Measurements from ENCODE around the gene MYRF. TPM values are rescaled to one million over a fixed set of nuclear protein-coding genes. Genes with fewer than 3 reads are reported as not detected.

MYRF gene
- total RNA-seq, 1 experiment from 2014 or later = 5.1 TPM

DNA sequence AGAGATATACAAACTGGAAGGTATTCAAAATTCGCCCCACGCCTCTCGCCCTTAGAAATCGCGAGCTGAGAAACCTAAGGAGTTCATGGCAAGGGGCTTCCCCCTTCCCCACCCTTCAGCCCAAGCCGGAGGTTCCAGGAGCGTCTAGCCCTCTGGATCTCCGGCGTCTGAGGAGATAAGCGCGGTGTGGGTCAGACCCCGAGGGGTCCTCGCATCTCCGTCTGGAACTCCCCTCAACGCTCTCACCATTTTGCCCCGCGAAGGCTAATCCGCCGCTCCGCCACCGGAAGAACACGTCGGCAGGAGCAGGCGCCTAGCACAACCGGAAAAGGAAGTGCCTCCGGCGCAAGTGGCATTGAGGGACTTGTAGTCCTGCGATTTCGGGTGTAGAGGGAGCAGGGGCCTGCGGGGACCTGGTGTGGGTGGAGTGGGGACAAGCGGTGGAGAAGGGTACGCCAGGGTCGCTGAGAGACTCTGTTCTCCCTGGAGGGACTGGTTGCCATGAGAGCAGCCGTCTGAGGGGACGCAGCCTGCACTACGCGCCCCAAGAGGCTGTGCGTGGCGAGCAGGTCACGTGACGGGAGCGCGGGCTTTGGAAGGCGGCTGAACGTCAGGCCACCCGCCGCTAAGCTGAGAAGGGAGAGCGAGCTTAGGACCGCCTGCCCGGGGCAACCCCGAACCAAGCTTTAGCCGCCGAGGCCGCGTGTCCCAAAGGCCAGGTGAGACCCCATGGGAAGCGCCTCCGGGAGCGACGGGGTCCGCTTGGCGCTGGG lies 40.1 kb downstream of the MYRF start, which contains the start of the genes FEN1 and TMEM258:
Gene FEN1 (plus strand): TSS at position 602 of the 773 bp plus-strand sequence. CDS start 2,451 bp downstream, outside the sequence.
Gene TMEM258 (minus strand): TSS at position 290 of the 773 bp plus-strand sequence. CDS start 41 bp downstream, at position 249.
- Histone ChIP-seq H3K4me2 (ENCODE audit: low read length) (peak within 1 kb of the TSS; percentile 90), H4K20me1 (ENCODE audit: low read length) (peaks cover 10% of the 10 kb centered on the region; the same call in 1 of the 2 replicates), H3K27me3 (ENCODE audit: low read length) (no peaks in the 10 kb centered on the region), H3K9me3 (ENCODE audit: low read length) (no peaks in the 10 kb centered on the region), H3K9ac (ENCODE audit: low read length) (peak within 1 kb of the TSS; percentile 95), H3K27ac (ENCODE audit: low read length) (peak within 1 kb of the TSS; percentile 89), H3K9me2 (replicated peaks; ENCODE audit: low read length) (no peaks in the 10 kb centered on the region), H2AFZ (ENCODE audit: low read length) (peak within 1 kb of the TSS; percentile 78), H3K4me1 (ENCODE audit: insufficient read depth, low read length) (peaks cover 14% of the 10 kb centered on the region), H3K4me3 (ENCODE audit: low read length) (peak within 1 kb of the TSS; percentile 97), H3K79me2 (ENCODE audit: low read length) (peaks cover 73% of the 10 kb centered on the region), H3F3A (ENCODE audit: low read length, unreplicated experiment) (no peaks in the 10 kb centered on the region), H3K36me3 (ENCODE audit: low read depth, low read length) (peaks cover 46% of the 10 kb centered on the region)
- TF ChIP-seq, protein P1, sequence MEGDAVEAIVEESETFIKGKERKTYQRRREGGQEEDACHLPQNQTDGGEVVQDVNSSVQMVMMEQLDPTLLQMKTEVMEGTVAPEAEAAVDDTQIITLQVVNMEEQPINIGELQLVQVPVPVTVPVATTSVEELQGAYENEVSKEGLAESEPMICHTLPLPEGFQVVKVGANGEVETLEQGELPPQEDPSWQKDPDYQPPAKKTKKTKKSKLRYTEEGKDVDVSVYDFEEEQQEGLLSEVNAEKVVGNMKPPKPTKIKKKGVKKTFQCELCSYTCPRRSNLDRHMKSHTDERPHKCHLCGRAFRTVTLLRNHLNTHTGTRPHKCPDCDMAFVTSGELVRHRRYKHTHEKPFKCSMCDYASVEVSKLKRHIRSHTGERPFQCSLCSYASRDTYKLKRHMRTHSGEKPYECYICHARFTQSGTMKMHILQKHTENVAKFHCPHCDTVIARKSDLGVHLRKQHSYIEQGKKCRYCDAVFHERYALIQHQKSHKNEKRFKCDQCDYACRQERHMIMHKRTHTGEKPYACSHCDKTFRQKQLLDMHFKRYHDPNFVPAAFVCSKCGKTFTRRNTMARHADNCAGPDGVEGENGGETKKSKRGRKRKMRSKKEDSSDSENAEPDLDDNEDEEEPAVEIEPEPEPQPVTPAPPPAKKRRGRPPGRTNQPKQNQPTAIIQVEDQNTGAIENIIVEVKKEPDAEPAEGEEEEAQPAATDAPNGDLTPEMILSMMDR (conservative IDR thresholded peaks at IDR 0.05; ENCODE audit: low read depth, low read length) = no peak
- POLR2A ChIA-PET (ENCODE audit: unreplicated experiment) = interaction anchor here (0.6 to 1.5 kb wide), 3 partner anchors 22 to 50 kb away, joined by 3 to 5 read pairs (median 3); no protein-coding TSS in a partner anchor
- intact Hi-C loops (cut with micrococcal nuclease) = loop anchor here (1.0 kb wide), 1 partner anchor 25 kb away; the partner anchor contains the start of gene FADS1
- DNase-seq = peak; percentile 93
- peak; percentile 87 for ATAC-seq
- no TSS peak for BruUV-seq (replicated peaks)
- CTCF ChIA-PET = interaction anchor here (0.6 to 0.9 kb wide), 4 partner anchors 20 to 316 kb away, joined by 3 to 4 read pairs (median 4); no protein-coding TSS in a partner anchor

DNA sequence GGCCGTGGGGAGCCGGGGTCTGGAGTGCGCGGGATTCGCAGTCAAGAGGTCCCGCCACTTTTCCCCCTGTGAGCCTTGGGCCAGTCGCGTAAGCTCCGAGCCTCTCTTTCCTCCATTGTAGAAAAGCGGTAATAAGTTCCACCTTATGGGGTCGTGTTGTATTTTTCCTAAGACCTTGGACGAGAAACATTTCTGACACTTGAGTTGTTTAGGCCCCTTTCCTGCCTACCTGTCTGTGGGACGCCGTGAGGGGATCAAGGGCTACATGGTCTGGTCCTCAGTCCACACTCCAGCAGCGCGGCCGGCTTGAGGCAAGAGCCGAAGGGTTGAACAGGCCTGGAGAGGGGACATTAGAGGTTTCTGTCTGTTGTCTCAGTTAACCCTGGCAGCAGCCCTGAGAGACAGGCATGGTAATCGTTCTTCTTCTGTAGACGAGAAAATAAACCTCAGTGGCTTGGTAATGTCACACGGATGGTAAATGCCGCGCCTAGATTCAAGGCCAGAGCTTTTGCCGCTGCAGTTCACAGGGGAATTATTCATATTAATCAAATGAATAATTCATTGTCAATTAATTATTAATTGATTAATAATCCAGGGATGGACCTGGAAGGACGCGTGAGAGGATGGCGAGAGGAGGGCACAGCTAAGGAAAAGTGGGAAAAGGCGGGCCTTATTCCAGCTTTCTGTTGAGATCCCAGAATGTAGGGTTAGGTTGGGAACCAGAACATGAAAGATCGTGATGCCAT lies 40.8 kb downstream of the MYRF start:
- Histone ChIP-seq H3K9me3 (ENCODE audit: low read length) (no peaks in the 10 kb centered on the region), H3K9me2 (replicated peaks; ENCODE audit: low read length) (no peaks in the 10 kb centered on the region), H3K4me2 (ENCODE audit: low read length) (peak overlapping the region; percentile 90), H3K9ac (ENCODE audit: low read length) (peak overlapping the region; percentile 95), H3K27ac (ENCODE audit: low read length) (peak overlapping the region; percentile 89), H3K79me2 (ENCODE audit: low read length) (peaks cover 81% of the 10 kb centered on the region), H4K20me1 (ENCODE audit: low read length) (peaks cover 12% of the 10 kb centered on the region; the same call in 1 of the 2 replicates), H2AFZ (ENCODE audit: low read length) (peak overlapping the region; percentile 78), H3K4me3 (ENCODE audit: low read length) (peak overlapping the region; percentile 97), H3K4me1 (ENCODE audit: insufficient read depth, low read length) (peaks cover 14% of the 10 kb centered on the region), H3K36me3 (ENCODE audit: low read depth, low read length) (peaks cover 47% of the 10 kb centered on the region; the same call in 1 of the 2 replicates), H3K27me3 (ENCODE audit: low read length) (no peaks in the 10 kb centered on the region), H3F3A (ENCODE audit: low read length, unreplicated experiment) (no peaks in the 10 kb centered on the region)
- TF ChIP-seq, protein P1 (conservative IDR thresholded peaks at IDR 0.05; ENCODE audit: low read depth, low read length) = no peak
- TF ChIP-seq EZH2phosphoT487 (IDR thresholded peaks at IDR 0.05; ENCODE audit: borderline replicate concordance, low read length) (no peak), EZH2 (IDR thresholded peaks at IDR 0.05; ENCODE audit: low read length, unreplicated experiment) (no peak)
- ChIA-PET POLR2A (ENCODE audit: unreplicated experiment) (interaction anchor here (0.7 kb wide), 1 partner anchor 49 kb away, joined by 3 read pairs; no protein-coding TSS in a partner anchor), CTCF (interaction anchor here (0.6 to 0.9 kb wide), 2 partner anchors 77 to 92 kb away, joined by 3 to 4 read pairs; no protein-coding TSS in a partner anchor)
- peak; percentile 13 for ATAC-seq
- intact Hi-C loops (cut with micrococcal nuclease) = no loop called here
- BruUV-seq (replicated peaks) = TSS peak; percentile 61
- peak; percentile 13 for DNase-seq

All from PC-3 (cell line).